ENCODE measurements around the gene ID4. TPM values are rescaled to one million over a fixed set of nuclear protein-coding genes. Genes with fewer than 3 reads are reported as not detected.

The ID4 gene
- total RNA-seq, 3 donors from 2014 or later (not counting 1 experiment from before 2014, with no cell fraction given): not detected

DNA sequence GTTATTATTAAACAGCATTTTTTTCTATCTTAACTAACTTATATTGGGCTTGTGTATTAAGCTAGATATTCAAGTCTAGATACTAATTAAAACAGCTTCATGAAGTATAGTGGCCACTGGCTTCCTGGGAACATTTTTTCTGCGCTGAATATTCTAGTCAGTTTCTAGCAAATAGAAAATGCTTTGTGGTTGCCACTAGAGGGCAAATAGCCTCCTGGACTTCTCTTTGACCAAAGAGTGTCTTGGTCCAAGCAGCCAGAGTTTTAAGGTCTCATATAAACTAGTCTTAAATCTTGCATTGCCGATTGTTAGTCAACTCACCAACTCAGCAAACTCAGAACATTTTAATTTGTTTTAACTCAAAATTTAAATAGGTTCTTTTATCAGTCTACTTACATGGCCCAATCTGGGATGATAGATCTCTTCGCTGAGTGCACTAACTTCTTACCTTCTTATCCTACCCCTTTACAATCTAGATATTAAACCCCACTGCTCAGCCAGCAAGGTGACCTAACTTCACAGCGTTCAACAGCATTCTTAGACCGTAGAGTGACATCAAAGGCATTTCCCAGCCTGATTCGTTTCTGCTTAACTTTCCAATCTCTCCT lies 24.6 kb upstream of the ID4 start:
- no peaks in the 10 kb centered on the region for H3K36me3 ChIP-seq (ENCODE audit: control insufficient read depth, insufficient read depth, low read length)
- H3K9me3 Mint-ChIP-seq: peaks cover 0 to 1% of the 10 kb centered on the region in 2 donors
- TF ChIP-seq, protein P1, sequence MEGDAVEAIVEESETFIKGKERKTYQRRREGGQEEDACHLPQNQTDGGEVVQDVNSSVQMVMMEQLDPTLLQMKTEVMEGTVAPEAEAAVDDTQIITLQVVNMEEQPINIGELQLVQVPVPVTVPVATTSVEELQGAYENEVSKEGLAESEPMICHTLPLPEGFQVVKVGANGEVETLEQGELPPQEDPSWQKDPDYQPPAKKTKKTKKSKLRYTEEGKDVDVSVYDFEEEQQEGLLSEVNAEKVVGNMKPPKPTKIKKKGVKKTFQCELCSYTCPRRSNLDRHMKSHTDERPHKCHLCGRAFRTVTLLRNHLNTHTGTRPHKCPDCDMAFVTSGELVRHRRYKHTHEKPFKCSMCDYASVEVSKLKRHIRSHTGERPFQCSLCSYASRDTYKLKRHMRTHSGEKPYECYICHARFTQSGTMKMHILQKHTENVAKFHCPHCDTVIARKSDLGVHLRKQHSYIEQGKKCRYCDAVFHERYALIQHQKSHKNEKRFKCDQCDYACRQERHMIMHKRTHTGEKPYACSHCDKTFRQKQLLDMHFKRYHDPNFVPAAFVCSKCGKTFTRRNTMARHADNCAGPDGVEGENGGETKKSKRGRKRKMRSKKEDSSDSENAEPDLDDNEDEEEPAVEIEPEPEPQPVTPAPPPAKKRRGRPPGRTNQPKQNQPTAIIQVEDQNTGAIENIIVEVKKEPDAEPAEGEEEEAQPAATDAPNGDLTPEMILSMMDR (IDR thresholded peaks at IDR 0.05): no peak
- no peak overlapping the region for H3K27ac Mint-ChIP-seq
- no peaks in the 10 kb centered on the region for H3K4me1 ChIP-seq (ENCODE audit: control insufficient read depth, insufficient read depth, low read length)
- H3K36me3 Mint-ChIP-seq: no peaks in the 10 kb centered on the region
- H3K27me3 Mint-ChIP-seq (ENCODE audit: low read depth in 2 of 2): peaks cover 16 to 30% of the 10 kb centered on the region in 2 donors
- no peak overlapping the region for H3K27ac ChIP-seq (ENCODE audit: low read length)
- peaks cover 7% of the 10 kb centered on the region for H3K27me3 ChIP-seq (ENCODE audit: control insufficient read depth, insufficient read depth, low read length)
- no peaks in the 10 kb centered on the region for H3K4me1 Mint-ChIP-seq
- DNase-seq (no peak), ATAC-seq (no peak)
- H3K4me3 Mint-ChIP-seq: no peak overlapping the region
- no peaks in the 10 kb centered on the region for H3K9me3 ChIP-seq (ENCODE audit: control insufficient read depth, insufficient read depth, low read length)
- WGBS (ENCODE audit: insufficient coverage): 62% methylated on average over 6 of the region's 6 CpGs
- intact Hi-C loops (cut with micrococcal nuclease): no loop called here
- H3K4me3 ChIP-seq (ENCODE audit: low read length): no peak overlapping the region

DNA sequence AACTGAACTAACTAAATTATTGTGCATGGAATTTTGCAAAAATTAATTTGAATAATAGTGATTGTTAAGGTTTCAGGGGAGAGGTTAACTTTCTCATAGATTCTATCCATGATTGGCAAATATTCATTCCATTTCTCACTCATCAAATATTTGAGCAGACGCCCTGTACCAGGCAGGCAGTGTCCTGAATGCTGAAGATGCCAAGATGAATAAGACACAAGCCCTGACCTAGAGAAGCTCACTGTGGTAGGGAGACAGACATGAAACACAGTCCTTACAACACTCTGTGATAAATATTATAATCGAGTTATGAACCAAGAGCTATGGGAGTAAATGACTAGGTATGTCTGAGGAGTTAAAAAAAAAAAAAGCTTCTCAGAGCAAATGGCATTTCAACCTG lies 18.4 kb upstream of the ID4 start:
- Mint-ChIP-seq H3K27me3 (ENCODE audit: low read depth in 2 of 2) (peaks cover 8 to 12% of the 10 kb centered on the region in 2 donors), H3K36me3 (no peaks in the 10 kb centered on the region), H3K4me3 (no peak overlapping the region), H3K9me3 (peaks cover 0 to 3% of the 10 kb centered on the region in 2 donors), H3K27ac (no peak overlapping the region), H3K4me1 (no peaks in the 10 kb centered on the region)
- intact Hi-C loops (cut with micrococcal nuclease): no loop called here
- ATAC-seq (no peak), DNase-seq (no peak)
- no peaks in the 10 kb centered on the region for H3K4me1 ChIP-seq (ENCODE audit: control insufficient read depth, insufficient read depth, low read length)
- H3K4me3 ChIP-seq (ENCODE audit: low read length): no peak overlapping the region
- TF ChIP-seq, protein P1 (IDR thresholded peaks at IDR 0.05): no peak
- no peaks in the 10 kb centered on the region for H3K36me3 ChIP-seq (ENCODE audit: control insufficient read depth, insufficient read depth, low read length)
- WGBS (ENCODE audit: insufficient coverage): 88% methylated on average over 1 of the region's 2 CpGs
- no peaks in the 10 kb centered on the region for H3K27me3 ChIP-seq (ENCODE audit: control insufficient read depth, insufficient read depth, low read length)
- H3K9me3 ChIP-seq (ENCODE audit: control insufficient read depth, insufficient read depth, low read length): no peaks in the 10 kb centered on the region
- H3K27ac ChIP-seq (ENCODE audit: low read length): no peak overlapping the region

DNA sequence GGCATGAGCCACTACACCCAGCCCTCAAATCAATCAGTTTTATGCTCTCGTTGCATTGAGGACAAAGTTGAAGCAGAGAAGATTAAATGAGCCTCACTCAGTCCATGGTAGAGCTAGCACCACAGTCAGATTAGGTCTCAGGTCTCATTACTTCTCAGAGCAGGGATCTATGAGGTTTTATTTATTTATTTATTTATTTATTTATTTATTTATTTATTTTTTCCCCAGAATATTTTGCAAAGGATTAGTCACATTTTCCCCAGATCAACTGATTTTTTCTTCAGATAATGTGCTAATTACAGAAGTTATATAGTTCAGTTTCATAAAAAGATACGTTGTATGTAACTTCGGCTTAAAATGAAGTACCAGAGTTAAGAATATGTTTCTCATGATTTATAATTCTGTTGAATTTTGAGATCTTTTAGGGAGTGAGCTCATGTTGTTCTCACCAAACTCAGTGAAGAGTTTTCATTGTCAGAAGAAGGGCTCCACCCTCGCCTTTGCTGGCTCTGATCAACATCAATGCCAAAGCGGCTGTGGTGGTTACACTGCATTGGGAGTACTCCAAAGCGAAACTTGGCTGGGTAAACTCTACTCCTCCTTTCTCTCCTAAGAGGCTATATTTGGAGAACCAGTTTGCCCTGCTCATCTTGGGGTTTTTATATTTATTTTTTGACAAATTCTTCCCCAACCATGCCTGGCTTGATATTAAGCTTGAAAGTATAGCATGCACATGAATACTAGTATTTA lies 12.9 kb upstream of the ID4 start:
- H3K36me3 ChIP-seq (ENCODE audit: control insufficient read depth, insufficient read depth, low read length): no peaks in the 10 kb centered on the region
- H3K4me3 Mint-ChIP-seq: no peak overlapping the region
- H3K27ac ChIP-seq (ENCODE audit: low read length): no peak overlapping the region
- H3K4me1 ChIP-seq (ENCODE audit: control insufficient read depth, insufficient read depth, low read length): no peaks in the 10 kb centered on the region
- ATAC-seq (no peak), DNase-seq (no peak)
- no peaks in the 10 kb centered on the region for H3K9me3 Mint-ChIP-seq
- TF ChIP-seq, protein P1 (IDR thresholded peaks at IDR 0.05): no peak
- no peaks in the 10 kb centered on the region for H3K27me3 ChIP-seq (ENCODE audit: control insufficient read depth, insufficient read depth, low read length)
- no peaks in the 10 kb centered on the region for H3K36me3 Mint-ChIP-seq
- no peak overlapping the region for H3K4me3 ChIP-seq (ENCODE audit: low read length)
- intact Hi-C loops (cut with micrococcal nuclease): no loop called here
- H3K27me3 Mint-ChIP-seq (ENCODE audit: low read depth in 2 of 2): peaks cover 6% of the 10 kb centered on the region in 2 donors
- H3K4me1 Mint-ChIP-seq: no peaks in the 10 kb centered on the region
- H3K9me3 ChIP-seq (ENCODE audit: control insufficient read depth, insufficient read depth, low read length): no peaks in the 10 kb centered on the region
- 87% methylated on average over 6 of the region's 6 CpGs for WGBS (ENCODE audit: insufficient coverage)
- H3K27ac Mint-ChIP-seq: no peak overlapping the region

All from natural killer cell (primary cell).